GM06990 (cell line): ENCODE measurements around the gene STRN3.

Source experiments
- DNase-seq: peaks from one replicate; pipeline ENCODE4 v3.0.0-alpha.2; 2011; ENCODE audit not compliant: insufficient read length; ENCODE audit errors: extremely low read depth
- H3K27me3 ChIP-seq: replicated peaks from 2 replicates; pipeline ENCODE4 v1.6.0; 2011; ENCODE audit warnings: low read length; ENCODE audit not compliant: control insufficient read depth, insufficient read depth
- H3K36me3 ChIP-seq: 2 replicates; pipeline ENCODE4 v1.5.1; 2011; ENCODE audit warnings: low read length; ENCODE audit not compliant: control insufficient read depth, insufficient read depth
- H3K4me3 ChIP-seq: replicated peaks from 2 replicates; pipeline ENCODE4 v1.5.1; 2011; ENCODE audit warnings: low read depth, mild to moderate bottlenecking, control low read depth, low read length
- TF ChIP-seq, protein P1 (sequence below): IDR thresholded peaks from 2 replicates; pipeline ENCODE4 v1.5.1; 2011; ENCODE audit warnings: low read length, control low read depth, mild to moderate bottlenecking, inconsistent platforms; ENCODE audit not compliant: insufficient read depth, poor library complexity, severe bottlenecking

The STRN3 gene

GRCh38 chr14:30994681-30995620 lies 31.2 kb downstream of the STRN3 start:
- Histone ChIP-seq H3K36me3 (peaks cover 2% of the 10 kb centered on the region; the same call in 1 of the 2 replicates), H3K27me3 (no peaks in the 10 kb centered on the region), H3K4me3 (no peak overlapping the region)
- TF ChIP-seq, protein P1, sequence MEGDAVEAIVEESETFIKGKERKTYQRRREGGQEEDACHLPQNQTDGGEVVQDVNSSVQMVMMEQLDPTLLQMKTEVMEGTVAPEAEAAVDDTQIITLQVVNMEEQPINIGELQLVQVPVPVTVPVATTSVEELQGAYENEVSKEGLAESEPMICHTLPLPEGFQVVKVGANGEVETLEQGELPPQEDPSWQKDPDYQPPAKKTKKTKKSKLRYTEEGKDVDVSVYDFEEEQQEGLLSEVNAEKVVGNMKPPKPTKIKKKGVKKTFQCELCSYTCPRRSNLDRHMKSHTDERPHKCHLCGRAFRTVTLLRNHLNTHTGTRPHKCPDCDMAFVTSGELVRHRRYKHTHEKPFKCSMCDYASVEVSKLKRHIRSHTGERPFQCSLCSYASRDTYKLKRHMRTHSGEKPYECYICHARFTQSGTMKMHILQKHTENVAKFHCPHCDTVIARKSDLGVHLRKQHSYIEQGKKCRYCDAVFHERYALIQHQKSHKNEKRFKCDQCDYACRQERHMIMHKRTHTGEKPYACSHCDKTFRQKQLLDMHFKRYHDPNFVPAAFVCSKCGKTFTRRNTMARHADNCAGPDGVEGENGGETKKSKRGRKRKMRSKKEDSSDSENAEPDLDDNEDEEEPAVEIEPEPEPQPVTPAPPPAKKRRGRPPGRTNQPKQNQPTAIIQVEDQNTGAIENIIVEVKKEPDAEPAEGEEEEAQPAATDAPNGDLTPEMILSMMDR: no peak
- DNase-seq: no peak

DNA sequence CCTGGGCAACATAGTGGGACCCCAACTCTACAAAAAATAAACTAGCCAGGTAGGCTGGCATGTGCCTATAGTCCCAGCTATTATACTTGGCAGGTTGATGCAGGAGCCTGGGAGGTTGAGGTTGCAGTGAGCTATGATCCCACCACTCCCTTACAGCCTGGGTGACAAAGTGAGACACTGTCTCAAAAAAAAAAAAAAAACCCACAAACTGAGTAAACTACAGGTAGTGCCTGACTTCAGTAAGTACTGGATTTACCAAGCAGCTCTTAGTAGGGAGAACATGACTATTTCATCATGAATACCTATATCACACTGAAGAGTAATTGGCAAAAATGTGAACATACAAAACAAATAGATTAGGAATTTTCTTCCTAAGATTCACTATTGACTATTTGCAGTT lies 33.1 kb downstream of the STRN3 start:
- no peak overlapping the region for H3K4me3 ChIP-seq
- no peak for DNase-seq
- no peaks in the 10 kb centered on the region for H3K27me3 ChIP-seq
- no peaks in the 10 kb centered on the region for H3K36me3 ChIP-seq
- TF ChIP-seq, protein P1: no peak

DNA sequence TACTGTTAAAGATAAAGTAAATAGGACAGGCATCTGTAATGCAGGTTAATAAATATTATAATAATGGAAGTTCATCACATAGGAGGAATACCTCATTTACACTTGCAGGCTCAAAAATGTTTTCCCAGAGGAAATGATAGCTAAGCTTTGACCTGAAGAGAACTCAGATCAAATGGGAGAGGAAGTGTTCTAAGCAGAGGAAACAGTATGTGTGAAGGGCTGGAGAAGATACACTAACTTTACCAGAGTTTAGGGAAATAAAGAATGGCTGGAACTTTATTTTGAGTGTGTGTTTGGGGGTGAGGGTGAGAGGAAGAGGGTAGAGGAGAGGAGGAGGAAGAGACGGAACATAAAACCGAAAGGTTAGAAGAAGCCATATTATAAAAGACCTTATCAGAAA lies 34.8 kb downstream of the STRN3 start:
- no peak for DNase-seq
- Histone ChIP-seq H3K4me3 (no peak overlapping the region), H3K27me3 (no peaks in the 10 kb centered on the region), H3K36me3 (no peaks in the 10 kb centered on the region)
- TF ChIP-seq, protein P1: no peak

DNA sequence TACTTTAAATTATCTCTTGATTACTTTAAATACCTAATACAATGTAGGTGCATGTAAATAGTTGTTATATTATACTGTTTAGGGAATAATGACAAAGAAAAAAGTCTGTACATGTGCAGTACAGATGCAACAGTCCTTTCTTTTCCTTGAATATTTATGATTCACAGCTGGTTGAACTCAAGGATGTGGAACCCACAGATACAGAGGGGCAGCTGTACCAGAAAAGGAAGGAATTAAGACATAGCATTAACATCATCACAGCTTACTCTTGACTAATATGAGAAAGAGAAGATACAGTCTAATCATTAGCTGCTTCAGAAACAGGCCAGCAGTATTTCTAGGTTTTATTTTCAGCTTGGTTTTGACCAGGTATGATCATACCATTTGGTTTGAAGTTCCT lies 35.4 kb downstream of the STRN3 start:
- H3K27me3 ChIP-seq: no peaks in the 10 kb centered on the region
- no peaks in the 10 kb centered on the region for H3K36me3 ChIP-seq
- no peak overlapping the region for H3K4me3 ChIP-seq
- TF ChIP-seq, protein P1: no peak
- DNase-seq: no peak

- TF ChIP-seq, protein P1: no peak
- no peak for DNase-seq
- Histone ChIP-seq H3K4me3 (no peak overlapping the region), H3K27me3 (no peaks in the 10 kb centered on the region), H3K36me3 (no peaks in the 10 kb centered on the region)
Observed at GRCh38 chr14:30988509-30988908, 37.7 kb downstream of the STRN3 start.
